IMR-90 (cell line): Measurements from ENCODE around the gene KIAA0232. TPM values are rescaled to one million over a fixed set of nuclear protein-coding genes. Genes with fewer than 3 reads are reported as not detected.
A peak's percentile ranks its signal among the peaks of the same experiment; 100 is the strongest.

Source experiments
- ATAC-seq: fragments of 200-7000 bp; cut with Tn5 transposase; 2 replicates; pipeline ENCODE4 v1.9.1; 2020; ENCODE audit warnings: low read depth, mild to moderate bottlenecking, moderate library complexity
- BruUV-seq: library from RNA; stranded (reverse); fragments of 400-500 nt; replicated peaks from 2 replicates; lab custom pipeline; 2021; lab: Mats Ljungman, UMichigan
- CTCF ChIA-PET: fragments of 300-600 bp; formaldehyde crosslinking; extraction: SDS; loops from one replicate; lab custom pipeline; 2021; ENCODE audit warnings: antibody characterized with exemption; lab: Yijun Ruan, JAX
- POLR2A ChIA-PET: fragments of 300-600 bp; sonication (Branson Sonifier 250); formaldehyde crosslinking; loops from one replicate; lab custom pipeline; 2022; ENCODE audit warnings: antibody characterized with exemption; ENCODE audit not compliant: unreplicated experiment; lab: Charles Lee
- DNase-seq: peaks from one replicate; pipeline ENCODE4 v3.0.0; 2013
- H2AFZ ChIP-seq: replicated peaks from 2 replicates; pipeline ENCODE3; 2013; ENCODE audit warnings: low read length, mild to moderate bottlenecking; ENCODE audit not compliant: poor library complexity
- H2AK5ac ChIP-seq: 2 replicates; pipeline ENCODE4 v1.6.1; 2013; ENCODE audit warnings: low read depth, low read length, inconsistent platforms
- H2AK9ac ChIP-seq: replicated peaks from 2 replicates; pipeline ENCODE3; 2013; ENCODE audit warnings: mild to moderate bottlenecking, low read depth, low read length, moderate library complexity; ENCODE audit not compliant: poor library complexity
- H2BK120ac ChIP-seq: 2 replicates; pipeline ENCODE4 v1.6.1; 2013; ENCODE audit warnings: low read depth, low read length, inconsistent platforms
- H2BK15ac ChIP-seq: 3 replicates; pipeline ENCODE4 v1.6.1; 2013; ENCODE audit warnings: low read depth, low read length, inconsistent platforms
- H2BK20ac ChIP-seq: 2 replicates; pipeline ENCODE4 v1.6.1; 2013; ENCODE audit warnings: low read depth, mild to moderate bottlenecking, inconsistent platforms, low read length, moderate library complexity
- H2BK5ac ChIP-seq: 2 replicates; pipeline ENCODE4 v1.6.1; 2013; ENCODE audit warnings: mild to moderate bottlenecking, low read depth, low read length, inconsistent platforms; ENCODE audit not compliant: poor library complexity, severe bottlenecking
- H3K14ac ChIP-seq: replicated peaks from 2 replicates; pipeline ENCODE4 v1.6.1; 2013; ENCODE audit warnings: low read depth, low read length, inconsistent platforms
- H3K18ac ChIP-seq: 2 replicates; pipeline ENCODE4 v1.6.1; 2013; ENCODE audit warnings: low read depth, low read length, control low read depth
- H3K23ac ChIP-seq: 2 replicates; pipeline ENCODE4 v1.6.1; 2013; ENCODE audit warnings: low read depth, low read length, inconsistent platforms
- H3K27ac ChIP-seq: 2 replicates; pipeline ENCODE4 v1.5.1; 2013; ENCODE audit warnings: mild to moderate bottlenecking, control low read depth, low read length; ENCODE audit not compliant: insufficient read depth
- H3K27me3 ChIP-seq: 2 replicates; pipeline ENCODE4 v1.6.1; 2013; ENCODE audit warnings: low read length; ENCODE audit not compliant: control insufficient read depth, insufficient read depth
- H3K36me3 ChIP-seq: 2 replicates; pipeline ENCODE4 v1.6.1; 2013; ENCODE audit warnings: low read length, mixed read lengths; ENCODE audit not compliant: control insufficient read depth, insufficient read depth
- H3K4ac ChIP-seq: 2 replicates; pipeline ENCODE4 v1.6.1; 2013; ENCODE audit warnings: low read depth, low read length, inconsistent platforms
- H3K4me1 ChIP-seq: 2 replicates; pipeline ENCODE4 v1.6.1; 2013; ENCODE audit warnings: low read length, mixed read lengths; ENCODE audit not compliant: control insufficient read depth, insufficient read depth
- H3K4me2 ChIP-seq: 2 replicates; pipeline ENCODE4 v1.6.1; 2013; ENCODE audit warnings: low read depth, mild to moderate bottlenecking, control low read depth, low read length, moderate library complexity
- H3K4me3 ChIP-seq: 2 replicates; pipeline ENCODE4 v1.5.1; 2013; ENCODE audit warnings: low read depth, mild to moderate bottlenecking, control low read depth, low read length, moderate library complexity; ENCODE audit not compliant: insufficient read depth
- H3K56ac ChIP-seq: 2 replicates; pipeline ENCODE4 v1.6.1; 2013; ENCODE audit warnings: low read length, inconsistent platforms; ENCODE audit not compliant: insufficient read depth; ENCODE audit errors: extremely low read depth
- H3K79me1 ChIP-seq, 2 experiments: 2 replicates each; pipeline ENCODE4 v1.6.1; 2013; ENCODE audit warnings: low read length in 2 of 2, inconsistent platforms in 1 of 2, low read depth in 1 of 2
- H3K9ac ChIP-seq: 2 replicates; pipeline ENCODE4 v1.6.1; 2013; ENCODE audit warnings: low read depth, low read length, control low read depth
- H3K9me1 ChIP-seq: 2 replicates; pipeline ENCODE4 v1.6.1; 2013; ENCODE audit warnings: low read length, inconsistent platforms; ENCODE audit not compliant: insufficient read depth
- H3K9me3 ChIP-seq: 2 replicates; pipeline ENCODE4 v1.6.1; 2013; ENCODE audit warnings: low read length; ENCODE audit not compliant: control insufficient read depth, insufficient read depth
- H4K20me1 ChIP-seq: 2 replicates; pipeline ENCODE4 v1.6.1; 2013; ENCODE audit warnings: low read length, inconsistent platforms; ENCODE audit not compliant: insufficient read depth
- H4K5ac ChIP-seq: 2 replicates; pipeline ENCODE4 v1.6.1; 2013; ENCODE audit warnings: mild to moderate bottlenecking, low read depth, low read length, control low read depth
- H4K8ac ChIP-seq, 2 experiments: 2 replicates each; pipeline ENCODE4 v1.6.1; 2013; ENCODE audit warnings: low read depth in 2 of 2, low read length in 2 of 2, control low read depth in 1 of 2, inconsistent platforms in 1 of 2
- H4K91ac ChIP-seq: 2 replicates; pipeline ENCODE4 v1.6.1; 2013; ENCODE audit warnings: low read depth, low read length, inconsistent platforms; ENCODE audit not compliant: insufficient read depth
- CEBPB ChIP-seq: IDR thresholded peaks from 2 replicates; pipeline ENCODE4 v1.6.1; 2012; ENCODE audit warnings: low read depth, low read length, improper control_type of control experiment
- CHD1 ChIP-seq: IDR thresholded peaks from 2 replicates; pipeline ENCODE4 v1.6.1; 2012; ENCODE audit warnings: low read depth, low read length, improper control_type of control experiment
- CTCF ChIP-seq: conservative IDR thresholded peaks from 2 replicates; pipeline ENCODE4 v1.5.1; 2012; ENCODE audit warnings: mild to moderate bottlenecking, low read depth, low read length, improper control_type of control experiment
- FOS ChIP-seq: fragments of 150-350 bp; IDR thresholded peaks from 2 replicates; pipeline ENCODE4 v1.6.1; 2016; ENCODE audit warnings: low read depth, low read length
- MAFK ChIP-seq: IDR thresholded peaks from 2 replicates; pipeline ENCODE4 v1.6.1; 2012; ENCODE audit warnings: low read depth, low read length, improper control_type of control experiment
- MAZ ChIP-seq: IDR thresholded peaks from 2 replicates; pipeline ENCODE4 v1.6.1; 2012; ENCODE audit warnings: low read depth, mild to moderate bottlenecking, low read length, improper control_type of control experiment, moderate library complexity, borderline replicate concordance
- MXI1 ChIP-seq: IDR thresholded peaks from 2 replicates; pipeline ENCODE4 v1.6.1; 2012; ENCODE audit warnings: low read depth, mild to moderate bottlenecking, low read length, moderate library complexity, borderline replicate concordance
- NFE2L2 ChIP-seq: fragments of 150-350 bp; IDR thresholded peaks from 2 replicates; pipeline ENCODE4 v1.6.1; 2016; ENCODE audit warnings: low read depth, mild to moderate bottlenecking, low read length
- POLR2A ChIP-seq: IDR thresholded peaks from 2 replicates; pipeline ENCODE4 v1.6.1; 2012; ENCODE audit warnings: mild to moderate bottlenecking, low read depth, low read length
- RAD21 ChIP-seq: IDR thresholded peaks from 2 replicates; pipeline ENCODE4 v1.6.1; 2012; ENCODE audit warnings: low read length, improper control_type of control experiment
- RCOR1 ChIP-seq: IDR thresholded peaks from 2 replicates; pipeline ENCODE4 v1.6.1; 2012; ENCODE audit warnings: mild to moderate bottlenecking, low read length, improper control_type of control experiment; ENCODE audit not compliant: insufficient replicate concordance
- RFX5 ChIP-seq: IDR thresholded peaks from 2 replicates; pipeline ENCODE4 v1.8.0; 2012; ENCODE audit warnings: low read depth, mild to moderate bottlenecking, low read length, moderate library complexity
- SMC3 ChIP-seq: fragments of 150-350 bp; IDR thresholded peaks from 2 replicates; pipeline ENCODE4 v1.6.1; 2016; ENCODE audit warnings: low read depth, mild to moderate bottlenecking, antibody characterized with exemption, low read length, moderate library complexity
- WGBS, 2 experiments: methylation state at CpG; one replicate each; pipeline versions ENCODE4 v1.1.5 to v1.1.7; 2013; ENCODE audit warnings: missing lambda C conversion rate in 2 of 2; ENCODE audit not compliant: insufficient read length in 1 of 2; ENCODE audit errors: extremely low coverage in 2 of 2; 5-methylcytosine and 5-hydroxymethylcytosine counted together
- dilution Hi-C: fragments of 300-500 bp; cut with HindIII; formaldehyde crosslinking; loops from one replicate; pipeline ENCODE4 v1.14.3; 2018; ENCODE audit warnings: low sequenced_read_pairs; ENCODE audit not compliant: unreplicated experiment
- in situ Hi-C: fragments of 300-500 bp; cut with MboI; formaldehyde crosslinking; loops from 3 replicates; pipeline ENCODE4 v1.14.3; 2019; ENCODE audit warnings: low sequenced_read_pairs, inconsistent platforms, mixed read lengths
- intact Hi-C: fragments of 100-400 bp; cut with micrococcal nuclease; formaldehyde crosslinking; loops from 2 replicates; pipeline ENCODE4 v1.10.0; 2022
- polyA plus RNA-seq, 3 experiments: library from polyadenylated mRNA; depleted of rRNA; stranded (reverse); fragments of >200 nt; gene quantifications; 2 replicates each; pipeline ENCODE4 v1.2.3, GENCODE V29; 2012; ENCODE audit warnings: low replicate concordance in 1 of 3
- total RNA-seq: library from RNA; depleted of rRNA; stranded (reverse); fragments of >200 nt; gene quantifications from 2 replicates; pipeline ENCODE4 v1.2.3, GENCODE V29; 2012
- TF ChIP-seq, protein P1 (sequence below): fragments of 150-350 bp; IDR thresholded peaks from 2 replicates; pipeline ENCODE4 v1.6.1; 2016; ENCODE audit warnings: low read depth, mild to moderate bottlenecking, low read length, moderate library complexity, borderline replicate concordance

The KIAA0232 gene
- total and polyA plus RNA-seq, 2 of the 4 experiments (the other 2 are of a cell fraction) = 6.8 to 19.5 TPM

DNA sequence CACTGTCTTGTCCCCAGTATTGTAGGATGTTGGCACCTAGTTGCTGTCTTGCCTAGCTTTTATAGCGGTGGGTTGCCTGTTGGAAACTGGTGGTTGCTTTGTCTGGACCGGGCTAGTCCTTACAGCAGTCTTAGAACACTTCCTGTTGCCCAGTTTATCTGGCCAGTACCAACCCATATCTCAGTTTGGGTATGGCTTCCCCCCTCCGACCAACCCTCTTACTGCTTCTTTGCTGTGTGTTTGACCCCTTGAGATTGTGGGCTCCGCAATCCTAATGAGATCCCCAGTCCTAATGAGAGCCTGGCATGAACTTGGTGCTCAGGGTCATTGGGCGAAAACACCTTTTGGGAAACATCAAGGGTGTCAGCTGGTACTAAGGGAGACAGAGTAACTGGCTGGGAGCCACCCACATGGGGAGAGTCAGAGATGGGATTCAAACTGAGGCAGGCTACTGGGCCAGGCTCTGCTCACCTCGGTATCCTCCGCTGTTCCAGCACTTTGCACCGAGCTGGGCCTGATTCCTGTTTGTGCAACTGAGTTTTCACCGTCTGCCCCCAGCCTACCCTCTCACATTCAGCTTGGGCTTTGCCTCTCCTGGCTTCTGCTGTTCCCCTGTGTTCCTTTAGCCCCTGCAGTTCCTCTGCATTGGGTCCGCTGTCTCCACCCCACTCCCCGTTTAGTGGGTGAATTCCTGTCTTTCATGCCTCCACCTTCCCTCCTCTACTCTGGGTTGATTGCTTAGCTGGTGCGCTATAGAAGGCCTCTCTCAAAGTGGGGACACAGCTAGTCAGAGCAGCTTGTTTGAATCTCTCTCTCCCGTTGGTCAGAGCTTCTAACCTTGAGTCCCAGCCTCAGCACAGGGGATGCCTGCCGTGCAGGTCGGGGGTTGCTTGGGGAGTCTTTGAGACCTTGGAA is 128.7 kb downstream of the KIAA0232 start:
- CTCF ChIA-PET = interaction anchor here (0.7 kb wide), 1 partner anchor 19 kb away, joined by 3 read pairs; no protein-coding TSS in a partner anchor
- intact Hi-C loops = loop anchor here (5.0 kb wide), 1 partner anchor 61 kb away; no protein-coding TSS in a partner anchor
- H4K20me1 ChIP-seq = peaks cover 14% of the 10 kb centered on the region
- TF ChIP-seq MXI1 = no peak
- no peak for TF ChIP-seq POLR2A
- TF ChIP-seq, protein P1, sequence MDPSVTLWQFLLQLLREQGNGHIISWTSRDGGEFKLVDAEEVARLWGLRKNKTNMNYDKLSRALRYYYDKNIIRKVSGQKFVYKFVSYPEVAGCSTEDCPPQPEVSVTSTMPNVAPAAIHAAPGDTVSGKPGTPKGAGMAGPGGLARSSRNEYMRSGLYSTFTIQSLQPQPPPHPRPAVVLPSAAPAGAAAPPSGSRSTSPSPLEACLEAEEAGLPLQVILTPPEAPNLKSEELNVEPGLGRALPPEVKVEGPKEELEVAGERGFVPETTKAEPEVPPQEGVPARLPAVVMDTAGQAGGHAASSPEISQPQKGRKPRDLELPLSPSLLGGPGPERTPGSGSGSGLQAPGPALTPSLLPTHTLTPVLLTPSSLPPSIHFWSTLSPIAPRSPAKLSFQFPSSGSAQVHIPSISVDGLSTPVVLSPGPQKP = no peak
- TF ChIP-seq SMC3 = no peak
- no peak for TF ChIP-seq MAFK
- TF ChIP-seq CTCF = no peak
- no peak for TF ChIP-seq RFX5
- no peak for TF ChIP-seq CEBPB
- TF ChIP-seq CHD1 = no peak
- no peak for TF ChIP-seq NFE2L2
- TF ChIP-seq FOS = no peak
- TF ChIP-seq RAD21 = no peak
- no peak for TF ChIP-seq RCOR1
- no peak for TF ChIP-seq MAZ

More for the DNA sequence above, 128.7 kb downstream of the KIAA0232 start:
- 88% methylated on average over 7 of the region's 15 CpGs; no CpG with 5 or more reads in 1 of the 2 experiments for WGBS, 2 experiments
- peak overlapping the region; percentile 10; the same call in 1 of the 2 replicates for H3K4ac ChIP-seq
- peaks cover 12 to 40% of the 10 kb centered on the region in 2 experiments; a peak in 3 of 4 replicates for H3K79me1 ChIP-seq
- peaks cover 7% of the 10 kb centered on the region; the same call in 1 of the 2 replicates for H3K9me1 ChIP-seq
- no TSS peak for BruUV-seq
- H4K5ac ChIP-seq = no peak overlapping the region
- H4K91ac ChIP-seq = 0 out of 2 replicates have a peak overlapping the region, but pooled peaks have one; percentile 4
- dilution Hi-C loops (no loop called here), in situ Hi-C loops (no loop called here)
- peaks cover 9% of the 10 kb centered on the region for H3K4me1 ChIP-seq
- 0 out of 2 replicates have a peak overlapping the region, but pooled peaks have one; percentile 1 for H3K14ac ChIP-seq
- no peaks in the 10 kb centered on the region for H3K27me3 ChIP-seq
- ATAC-seq (no peak), DNase-seq (no peak)
- no peak overlapping the region for H3K18ac ChIP-seq
- H3K27ac ChIP-seq = no peak overlapping the region
- no peak overlapping the region for H2BK5ac ChIP-seq
- H3K9ac ChIP-seq = no peak overlapping the region
- no peak overlapping the region for H2BK15ac ChIP-seq
- POLR2A ChIA-PET = interaction anchor here (0.5 to 0.6 kb wide), 2 partner anchors 24 to 123 kb away, joined by 3 read pairs; no protein-coding TSS in a partner anchor
- H4K8ac ChIP-seq = no peak overlapping the region
- peak overlapping the region; percentile 25 for H2AK9ac ChIP-seq
- H3K4me2 ChIP-seq = peak overlapping the region; percentile 78; the same call in 1 of the 2 replicates
- H2BK120ac ChIP-seq = no peak overlapping the region
- H3K4me3 ChIP-seq = peak overlapping the region; percentile 81
- peak overlapping the region; percentile 18; the same call in 1 of the 2 replicates for H2AK5ac ChIP-seq
- H2AFZ ChIP-seq = no peak overlapping the region
- no peaks in the 10 kb centered on the region for H3K9me3 ChIP-seq
- H3K36me3 ChIP-seq = no peaks in the 10 kb centered on the region
- no peak overlapping the region for H3K56ac ChIP-seq
- H3K23ac ChIP-seq = peak overlapping the region; percentile 4
- no peak overlapping the region for H2BK20ac ChIP-seq
